ENCODE results near the gene EVC2.

GRCh38 chr4:5696341-5696740 lies 12.0 kb downstream of the EVC2 start:
- TF ChIP-seq CTCF (IDR thresholded peaks at IDR 0.05) (no peak), EZH2 (IDR thresholded peaks at IDR 0.05; ENCODE audit: borderline replicate concordance, insufficient read depth, low read depth, low read length, poor library complexity, severe bottlenecking) (no peak)
